IMR-90 (cell line): ENCODE results near the gene EHBP1. TPM values are rescaled to one million over a fixed set of nuclear protein-coding genes. Genes with fewer than 3 reads are reported as not detected.

Experiments used
- ATAC-seq: fragments of 200-7000 bp; cut with Tn5 transposase; 2 replicates; pipeline ENCODE4 v1.9.1; 2020; ENCODE audit warnings: low read depth, mild to moderate bottlenecking, moderate library complexity
- BruUV-seq: library from RNA; stranded (reverse); fragments of 400-500 nt; replicated peaks from 2 replicates; lab custom pipeline; 2021; lab: Mats Ljungman, UMichigan
- CTCF ChIA-PET: fragments of 300-600 bp; formaldehyde crosslinking; extraction: SDS; loops from one replicate; lab custom pipeline; 2021; ENCODE audit warnings: antibody characterized with exemption; lab: Yijun Ruan, JAX
- POLR2A ChIA-PET: fragments of 300-600 bp; sonication (Branson Sonifier 250); formaldehyde crosslinking; loops from one replicate; lab custom pipeline; 2022; ENCODE audit warnings: antibody characterized with exemption; ENCODE audit not compliant: unreplicated experiment; lab: Charles Lee
- DNase-seq: peaks from one replicate; pipeline ENCODE4 v3.0.0; 2013
- H2AFZ ChIP-seq: replicated peaks from 2 replicates; pipeline ENCODE3; 2013; ENCODE audit warnings: low read length, mild to moderate bottlenecking; ENCODE audit not compliant: poor library complexity
- H2AK5ac ChIP-seq: 2 replicates; pipeline ENCODE4 v1.6.1; 2013; ENCODE audit warnings: low read depth, low read length, inconsistent platforms
- H2AK9ac ChIP-seq: replicated peaks from 2 replicates; pipeline ENCODE3; 2013; ENCODE audit warnings: mild to moderate bottlenecking, low read depth, low read length, moderate library complexity; ENCODE audit not compliant: poor library complexity
- H2BK120ac ChIP-seq: 2 replicates; pipeline ENCODE4 v1.6.1; 2013; ENCODE audit warnings: low read depth, low read length, inconsistent platforms
- H2BK15ac ChIP-seq: 3 replicates; pipeline ENCODE4 v1.6.1; 2013; ENCODE audit warnings: low read depth, low read length, inconsistent platforms
- H2BK20ac ChIP-seq: 2 replicates; pipeline ENCODE4 v1.6.1; 2013; ENCODE audit warnings: low read depth, mild to moderate bottlenecking, inconsistent platforms, low read length, moderate library complexity
- H2BK5ac ChIP-seq: 2 replicates; pipeline ENCODE4 v1.6.1; 2013; ENCODE audit warnings: mild to moderate bottlenecking, low read depth, low read length, inconsistent platforms; ENCODE audit not compliant: poor library complexity, severe bottlenecking
- H3K14ac ChIP-seq: replicated peaks from 2 replicates; pipeline ENCODE4 v1.6.1; 2013; ENCODE audit warnings: low read depth, low read length, inconsistent platforms
- H3K18ac ChIP-seq: 2 replicates; pipeline ENCODE4 v1.6.1; 2013; ENCODE audit warnings: low read depth, low read length, control low read depth
- H3K23ac ChIP-seq: 2 replicates; pipeline ENCODE4 v1.6.1; 2013; ENCODE audit warnings: low read depth, low read length, inconsistent platforms
- H3K27ac ChIP-seq: 2 replicates; pipeline ENCODE4 v1.5.1; 2013; ENCODE audit warnings: mild to moderate bottlenecking, control low read depth, low read length; ENCODE audit not compliant: insufficient read depth
- H3K27me3 ChIP-seq: 2 replicates; pipeline ENCODE4 v1.6.1; 2013; ENCODE audit warnings: low read length; ENCODE audit not compliant: control insufficient read depth, insufficient read depth
- H3K36me3 ChIP-seq: 2 replicates; pipeline ENCODE4 v1.6.1; 2013; ENCODE audit warnings: low read length, mixed read lengths; ENCODE audit not compliant: control insufficient read depth, insufficient read depth
- H3K4ac ChIP-seq: 2 replicates; pipeline ENCODE4 v1.6.1; 2013; ENCODE audit warnings: low read depth, low read length, inconsistent platforms
- H3K4me1 ChIP-seq: 2 replicates; pipeline ENCODE4 v1.6.1; 2013; ENCODE audit warnings: low read length, mixed read lengths; ENCODE audit not compliant: control insufficient read depth, insufficient read depth
- H3K4me2 ChIP-seq: 2 replicates; pipeline ENCODE4 v1.6.1; 2013; ENCODE audit warnings: low read depth, mild to moderate bottlenecking, control low read depth, low read length, moderate library complexity
- H3K4me3 ChIP-seq: 2 replicates; pipeline ENCODE4 v1.5.1; 2013; ENCODE audit warnings: low read depth, mild to moderate bottlenecking, control low read depth, low read length, moderate library complexity; ENCODE audit not compliant: insufficient read depth
- H3K56ac ChIP-seq: 2 replicates; pipeline ENCODE4 v1.6.1; 2013; ENCODE audit warnings: low read length, inconsistent platforms; ENCODE audit not compliant: insufficient read depth; ENCODE audit errors: extremely low read depth
- H3K79me1 ChIP-seq, 2 experiments: 2 replicates each; pipeline ENCODE4 v1.6.1; 2013; ENCODE audit warnings: low read length in 2 of 2, inconsistent platforms in 1 of 2, low read depth in 1 of 2
- H3K9ac ChIP-seq: 2 replicates; pipeline ENCODE4 v1.6.1; 2013; ENCODE audit warnings: low read depth, low read length, control low read depth
- H3K9me1 ChIP-seq: 2 replicates; pipeline ENCODE4 v1.6.1; 2013; ENCODE audit warnings: low read length, inconsistent platforms; ENCODE audit not compliant: insufficient read depth
- H3K9me3 ChIP-seq: 2 replicates; pipeline ENCODE4 v1.6.1; 2013; ENCODE audit warnings: low read length; ENCODE audit not compliant: control insufficient read depth, insufficient read depth
- H4K20me1 ChIP-seq: 2 replicates; pipeline ENCODE4 v1.6.1; 2013; ENCODE audit warnings: low read length, inconsistent platforms; ENCODE audit not compliant: insufficient read depth
- H4K5ac ChIP-seq: 2 replicates; pipeline ENCODE4 v1.6.1; 2013; ENCODE audit warnings: mild to moderate bottlenecking, low read depth, low read length, control low read depth
- H4K8ac ChIP-seq, 2 experiments: 2 replicates each; pipeline ENCODE4 v1.6.1; 2013; ENCODE audit warnings: low read depth in 2 of 2, low read length in 2 of 2, control low read depth in 1 of 2, inconsistent platforms in 1 of 2
- H4K91ac ChIP-seq: 2 replicates; pipeline ENCODE4 v1.6.1; 2013; ENCODE audit warnings: low read depth, low read length, inconsistent platforms; ENCODE audit not compliant: insufficient read depth
- BHLHE40 ChIP-seq: fragments of 150-350 bp; IDR thresholded peaks from 2 replicates; pipeline ENCODE4 v1.6.1; 2016; ENCODE audit warnings: mild to moderate bottlenecking, low read depth, low read length
- FOS ChIP-seq: fragments of 150-350 bp; IDR thresholded peaks from 2 replicates; pipeline ENCODE4 v1.6.1; 2016; ENCODE audit warnings: low read depth, low read length
- MAFK ChIP-seq: IDR thresholded peaks from 2 replicates; pipeline ENCODE4 v1.6.1; 2012; ENCODE audit warnings: low read depth, low read length, improper control_type of control experiment
- MAZ ChIP-seq: IDR thresholded peaks from 2 replicates; pipeline ENCODE4 v1.6.1; 2012; ENCODE audit warnings: low read depth, mild to moderate bottlenecking, low read length, improper control_type of control experiment, moderate library complexity, borderline replicate concordance
- MXI1 ChIP-seq: IDR thresholded peaks from 2 replicates; pipeline ENCODE4 v1.6.1; 2012; ENCODE audit warnings: low read depth, mild to moderate bottlenecking, low read length, moderate library complexity, borderline replicate concordance
- NFE2L2 ChIP-seq: fragments of 150-350 bp; IDR thresholded peaks from 2 replicates; pipeline ENCODE4 v1.6.1; 2016; ENCODE audit warnings: low read depth, mild to moderate bottlenecking, low read length
- RAD21 ChIP-seq: IDR thresholded peaks from 2 replicates; pipeline ENCODE4 v1.6.1; 2012; ENCODE audit warnings: low read length, improper control_type of control experiment
- RFX5 ChIP-seq: IDR thresholded peaks from 2 replicates; pipeline ENCODE4 v1.8.0; 2012; ENCODE audit warnings: low read depth, mild to moderate bottlenecking, low read length, moderate library complexity
- SMC3 ChIP-seq: fragments of 150-350 bp; IDR thresholded peaks from 2 replicates; pipeline ENCODE4 v1.6.1; 2016; ENCODE audit warnings: low read depth, mild to moderate bottlenecking, antibody characterized with exemption, low read length, moderate library complexity
- WGBS, 2 experiments: methylation state at CpG; one replicate each; pipeline versions ENCODE4 v1.1.5 to v1.1.7; 2013; ENCODE audit warnings: missing lambda C conversion rate in 2 of 2; ENCODE audit not compliant: insufficient read length in 1 of 2; ENCODE audit errors: extremely low coverage in 2 of 2; 5-methylcytosine and 5-hydroxymethylcytosine counted together
- dilution Hi-C: fragments of 300-500 bp; cut with HindIII; formaldehyde crosslinking; loops from one replicate; pipeline ENCODE4 v1.14.3; 2018; ENCODE audit warnings: low sequenced_read_pairs; ENCODE audit not compliant: unreplicated experiment
- in situ Hi-C: fragments of 300-500 bp; cut with MboI; formaldehyde crosslinking; loops from 3 replicates; pipeline ENCODE4 v1.14.3; 2019; ENCODE audit warnings: low sequenced_read_pairs, inconsistent platforms, mixed read lengths
- intact Hi-C: fragments of 100-400 bp; cut with micrococcal nuclease; formaldehyde crosslinking; loops from 2 replicates; pipeline ENCODE4 v1.10.0; 2022
- polyA plus RNA-seq, 3 experiments: library from polyadenylated mRNA; depleted of rRNA; stranded (reverse); fragments of >200 nt; gene quantifications; 2 replicates each; pipeline ENCODE4 v1.2.3, GENCODE V29; 2012; ENCODE audit warnings: low replicate concordance in 1 of 3
- total RNA-seq: library from RNA; depleted of rRNA; stranded (reverse); fragments of >200 nt; gene quantifications from 2 replicates; pipeline ENCODE4 v1.2.3, GENCODE V29; 2012
- TF ChIP-seq, protein P1 (sequence below): fragments of 150-350 bp; IDR thresholded peaks from 2 replicates; pipeline ENCODE4 v1.6.1; 2016; ENCODE audit warnings: low read depth, mild to moderate bottlenecking, low read length, moderate library complexity, borderline replicate concordance
- TF ChIP-seq, protein P2 (sequence below): fragments of 150-350 bp; IDR thresholded peaks from 2 replicates; pipeline ENCODE4 v1.6.1; 2017; ENCODE audit warnings: mild to moderate bottlenecking, antibody characterized with exemption, low read length, low read depth

The EHBP1 gene
- total and polyA plus RNA-seq, 2 of the 4 experiments (the other 2 are of a cell fraction), result 28.3 to 44.4 TPM

DNA sequence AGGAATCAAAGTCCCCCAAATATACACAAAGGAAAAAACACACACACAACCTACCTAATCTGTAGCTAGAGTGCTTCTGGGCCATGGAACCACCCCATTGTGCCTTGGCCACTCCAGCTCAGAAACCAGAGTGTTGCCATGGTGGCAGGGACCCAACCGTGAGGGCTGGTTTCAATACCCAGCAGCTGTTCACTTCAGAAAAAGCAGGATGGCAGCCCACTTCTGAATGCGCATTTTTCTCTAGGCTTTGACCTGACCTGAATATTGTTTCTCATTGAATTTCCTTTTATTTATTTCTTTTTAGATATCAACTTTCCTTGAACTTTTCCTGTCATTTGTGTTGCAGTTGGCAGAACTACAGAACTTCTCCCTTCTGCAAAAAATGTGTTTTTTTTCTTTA, 43.0 kb upstream of the EHBP1 start:
- no CpG with 5 or more reads among the region's 2 CpGs for WGBS, 2 experiments
- ChIA-PET POLR2A (no interaction called here), CTCF (interaction anchor here (1.2 kb wide), 1 partner anchor 10 kb away, joined by 4 read pairs; no protein-coding TSS in a partner anchor)
- no peaks in the 10 kb centered on the region for H3K36me3 ChIP-seq
- dilution Hi-C loops (no loop called here), intact Hi-C loops (loop anchor here (2.0 to 5.0 kb wide), 3 partner anchors 85 to 206 kb away; no protein-coding TSS in a partner anchor), in situ Hi-C loops (no loop called here)
- no peaks in the 10 kb centered on the region for H3K27me3 ChIP-seq
- peak overlapping the region; percentile 87 for H3K18ac ChIP-seq
- H3K4me1 ChIP-seq, result peaks cover 19% of the 10 kb centered on the region
- peak overlapping the region; percentile 36 for H3K23ac ChIP-seq
- H2BK120ac ChIP-seq, result peak overlapping the region; percentile 88
- H3K4ac ChIP-seq, result peak overlapping the region; percentile 88
- H4K8ac ChIP-seq, result peak overlapping the region in 1 of 2 experiments; percentile 38; a peak in 2 of 4 replicates
- no peaks in the 10 kb centered on the region for H3K9me3 ChIP-seq
- H4K91ac ChIP-seq, result peak overlapping the region; percentile 95
- TF ChIP-seq FOS (no peak), BHLHE40 (no peak), RFX5 (no peak), MAFK (no peak), RAD21 (no peak), MXI1 (no peak), NFE2L2 (no peak), MAZ (no peak), SMC3 (no peak)
- TF ChIP-seq, protein P1, sequence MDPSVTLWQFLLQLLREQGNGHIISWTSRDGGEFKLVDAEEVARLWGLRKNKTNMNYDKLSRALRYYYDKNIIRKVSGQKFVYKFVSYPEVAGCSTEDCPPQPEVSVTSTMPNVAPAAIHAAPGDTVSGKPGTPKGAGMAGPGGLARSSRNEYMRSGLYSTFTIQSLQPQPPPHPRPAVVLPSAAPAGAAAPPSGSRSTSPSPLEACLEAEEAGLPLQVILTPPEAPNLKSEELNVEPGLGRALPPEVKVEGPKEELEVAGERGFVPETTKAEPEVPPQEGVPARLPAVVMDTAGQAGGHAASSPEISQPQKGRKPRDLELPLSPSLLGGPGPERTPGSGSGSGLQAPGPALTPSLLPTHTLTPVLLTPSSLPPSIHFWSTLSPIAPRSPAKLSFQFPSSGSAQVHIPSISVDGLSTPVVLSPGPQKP, result no peak
- TF ChIP-seq, protein P2, sequence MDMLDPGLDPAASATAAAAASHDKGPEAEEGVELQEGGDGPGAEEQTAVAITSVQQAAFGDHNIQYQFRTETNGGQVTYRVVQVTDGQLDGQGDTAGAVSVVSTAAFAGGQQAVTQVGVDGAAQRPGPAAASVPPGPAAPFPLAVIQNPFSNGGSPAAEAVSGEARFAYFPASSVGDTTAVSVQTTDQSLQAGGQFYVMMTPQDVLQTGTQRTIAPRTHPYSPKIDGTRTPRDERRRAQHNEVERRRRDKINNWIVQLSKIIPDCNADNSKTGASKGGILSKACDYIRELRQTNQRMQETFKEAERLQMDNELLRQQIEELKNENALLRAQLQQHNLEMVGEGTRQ, result no peak
- H2AFZ ChIP-seq, result no peak overlapping the region
- H3K4me2 ChIP-seq, result no peak overlapping the region; the same call in 1 of the 2 replicates
- peaks cover 12% of the 10 kb centered on the region for H3K9me1 ChIP-seq
- peak overlapping the region; percentile 87 for H3K14ac ChIP-seq
- H2BK5ac ChIP-seq, result peak overlapping the region; percentile 48
- 0 out of 4 replicates have a peak, but pooled peaks cover 0 to 3% of the 10 kb centered on the region in 2 experiments for H3K79me1 ChIP-seq
- peak overlapping the region; percentile 20; the same call in 1 of the 2 replicates for H3K9ac ChIP-seq
- peak overlapping the region; percentile 80; the same call in 1 of the 2 replicates for H3K27ac ChIP-seq
- no peaks in the 10 kb centered on the region for H4K20me1 ChIP-seq
- BruUV-seq, result no TSS peak
- H2AK5ac ChIP-seq, result peak overlapping the region; percentile 74
- H2BK20ac ChIP-seq, result peak overlapping the region; percentile 50
- ATAC-seq (no peak), DNase-seq (no peak)
- H2BK15ac ChIP-seq, result peak overlapping the region; percentile 56; the same call in 1 of the 3 replicates
- H4K5ac ChIP-seq, result peak overlapping the region; percentile 76
- H3K4me3 ChIP-seq, result no peak overlapping the region
- H3K56ac ChIP-seq, result no peak overlapping the region; the same call in 1 of the 2 replicates
- no peak overlapping the region for H2AK9ac ChIP-seq
